Measurements from ENCODE around the gene DCLK3.

Gene DCLK3

DNA sequence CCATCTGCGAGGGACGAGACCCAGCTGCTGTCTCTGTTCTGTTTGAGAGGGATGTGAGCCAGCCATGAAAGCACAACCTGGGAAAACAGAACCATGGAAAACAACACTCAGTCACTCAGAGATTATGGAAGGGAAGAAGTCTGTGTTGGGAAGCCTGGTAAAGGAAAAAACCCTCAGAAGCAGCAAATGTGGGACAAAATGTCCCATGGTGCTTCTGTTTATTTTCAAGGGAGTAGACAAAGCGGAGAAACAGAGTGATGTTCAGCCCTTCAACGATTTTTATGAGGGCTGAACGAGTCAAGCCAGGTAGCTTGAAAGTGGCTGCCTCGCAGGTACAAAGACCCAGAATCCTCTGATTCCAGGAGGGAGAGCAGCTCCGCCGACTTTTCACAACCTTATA lies 59.3 kb downstream of the DCLK3 start:
- DNase-seq, result no peak

DNA sequence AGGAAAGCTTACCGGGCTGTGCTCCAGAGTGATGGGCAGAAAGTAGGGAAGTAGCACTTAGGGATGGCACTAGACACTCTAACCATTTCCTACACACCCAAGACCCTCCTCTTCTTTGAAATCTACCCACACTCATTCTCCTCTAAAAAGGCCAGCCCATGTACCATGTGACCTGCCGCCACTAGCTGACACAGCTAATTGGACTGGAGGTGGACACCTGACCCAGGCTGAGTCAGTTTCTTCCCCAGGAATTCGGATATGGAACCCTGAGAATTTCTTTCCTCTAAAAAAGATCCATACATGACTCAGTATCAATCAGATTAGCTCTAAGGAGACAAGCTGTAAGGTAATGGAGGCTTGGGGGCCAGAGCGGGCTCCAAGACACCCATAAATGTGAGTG lies 60.1 kb downstream of the DCLK3 start:
- DNase-seq, result no peak

DNA sequence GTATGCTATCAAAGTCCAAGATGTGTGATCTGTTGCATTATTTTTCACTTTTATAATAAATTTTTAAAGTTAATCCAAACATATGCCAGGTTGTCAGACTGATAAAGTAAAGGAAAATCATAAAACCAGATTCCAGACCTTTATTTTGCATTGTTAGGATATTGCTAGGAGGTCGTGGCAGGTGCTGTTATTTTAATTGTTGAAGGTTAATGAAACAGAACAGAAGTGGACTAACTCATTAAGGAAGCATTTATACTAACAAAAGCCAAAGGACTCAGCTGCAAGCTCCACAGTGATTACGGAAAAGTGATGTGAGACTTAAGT lies 63.1 kb downstream of the DCLK3 start:
- no peak for DNase-seq

DNA sequence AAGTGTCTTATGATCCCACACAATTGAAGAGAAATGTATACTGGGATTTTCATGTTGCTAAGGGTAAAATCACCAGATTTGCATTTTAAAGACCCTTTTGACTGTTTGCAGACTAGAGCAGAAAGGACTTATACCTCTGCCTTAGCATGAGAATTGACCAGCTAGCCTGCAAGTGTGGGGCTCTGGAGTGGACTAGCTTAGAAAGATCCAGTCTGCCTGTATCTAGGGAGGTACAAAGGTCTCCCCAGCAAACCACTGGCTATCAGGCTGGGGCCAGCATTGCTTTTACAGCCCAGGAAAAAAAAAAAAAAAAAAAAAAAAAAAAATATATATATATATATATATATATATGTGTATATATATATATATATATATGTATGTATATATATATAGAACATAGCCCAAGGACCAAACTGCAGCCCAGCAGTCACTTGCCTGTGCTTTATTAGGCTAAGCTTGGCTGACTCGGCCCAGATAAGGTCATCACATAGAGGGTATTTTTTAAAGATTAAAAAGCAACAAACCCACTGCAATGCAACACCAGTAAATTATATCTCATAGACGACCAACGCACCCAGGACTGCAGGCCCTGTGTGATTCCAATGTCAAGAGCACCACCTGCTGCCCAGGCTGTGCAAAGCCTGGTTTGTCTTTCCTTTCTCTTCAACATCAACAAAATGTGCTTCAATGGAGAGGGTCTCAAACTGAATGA lies 63.7 kb downstream of the DCLK3 start:
- DNase-seq, result peak; percentile 44 to 59

DNA sequence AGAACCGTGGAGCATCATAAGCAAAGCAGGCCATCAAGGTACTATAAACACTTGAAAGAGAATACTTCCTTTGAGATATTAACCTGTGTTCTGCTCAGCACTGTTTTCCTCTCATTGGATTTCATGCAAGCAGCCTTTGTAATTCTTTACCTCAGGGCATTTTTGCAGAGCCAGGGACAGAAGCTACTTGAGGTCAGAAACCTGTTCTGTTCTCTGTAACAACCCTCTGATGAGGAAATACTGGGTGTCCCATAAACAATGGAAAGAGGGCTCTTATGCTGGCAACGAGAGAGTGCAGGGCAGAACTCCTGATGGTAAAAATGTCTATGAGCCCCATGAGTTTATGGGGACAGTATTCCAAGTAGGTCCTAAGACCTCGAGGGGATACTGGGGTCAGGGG lies 66.0 kb downstream of the DCLK3 start:
- no peak for DNase-seq

DNA sequence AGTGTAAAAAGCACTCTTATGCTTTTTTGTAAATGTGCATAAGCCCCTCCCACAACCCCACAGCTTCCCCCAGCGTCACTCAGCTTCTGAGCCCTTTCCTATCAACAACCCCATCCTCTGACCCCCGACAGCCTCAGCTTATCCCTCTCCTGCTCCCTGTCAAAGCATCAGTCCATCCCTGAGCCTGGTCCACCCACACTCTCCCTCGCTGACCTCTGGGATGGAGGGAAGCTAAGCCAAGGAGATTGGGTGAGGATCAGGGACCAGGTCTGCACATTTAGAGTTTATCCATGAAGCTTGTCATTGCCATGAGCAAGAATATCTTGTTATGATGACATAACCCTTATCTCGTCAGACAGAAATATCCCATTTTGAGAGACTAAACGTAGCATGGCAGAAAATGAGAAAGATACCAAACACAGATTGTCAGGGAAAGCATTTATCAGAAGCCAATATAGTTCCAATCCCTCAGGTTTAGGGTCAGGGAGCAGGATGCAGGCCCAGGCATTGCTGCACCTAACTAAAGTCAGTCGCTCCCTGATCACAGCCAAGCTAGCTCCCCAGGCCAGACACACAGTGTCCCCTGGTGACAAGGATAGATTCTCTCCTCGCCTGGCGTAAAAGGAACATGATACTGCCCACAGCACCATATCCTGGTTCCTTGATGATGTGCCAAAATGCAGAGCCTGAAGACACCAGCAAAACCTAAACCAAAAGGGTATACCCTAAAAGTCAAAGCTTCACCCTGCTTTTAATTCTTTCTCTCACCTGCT lies 66.9 kb downstream of the DCLK3 start:
- DNase-seq, result no peak

DNA sequence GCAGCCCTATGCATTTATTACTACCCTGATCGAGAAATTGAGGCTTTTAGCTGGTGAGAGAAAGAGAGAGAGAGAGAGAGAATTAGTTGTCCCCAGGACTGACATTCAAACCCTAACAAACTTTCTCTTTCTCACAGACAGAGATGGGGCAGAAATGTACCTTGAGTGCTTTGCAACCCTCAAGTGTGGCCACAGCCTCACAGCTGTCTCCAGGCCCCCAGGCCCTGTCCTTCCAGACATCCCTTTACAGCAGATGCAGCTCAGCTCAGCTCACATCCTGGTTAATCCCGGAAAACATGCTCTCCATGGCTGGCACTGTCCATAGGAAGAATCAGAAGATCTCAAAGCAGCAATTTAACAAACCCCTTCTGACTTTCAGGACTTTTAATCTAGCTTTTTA lies 67.6 kb downstream of the DCLK3 start:
- DNase-seq, result no peak

DNA sequence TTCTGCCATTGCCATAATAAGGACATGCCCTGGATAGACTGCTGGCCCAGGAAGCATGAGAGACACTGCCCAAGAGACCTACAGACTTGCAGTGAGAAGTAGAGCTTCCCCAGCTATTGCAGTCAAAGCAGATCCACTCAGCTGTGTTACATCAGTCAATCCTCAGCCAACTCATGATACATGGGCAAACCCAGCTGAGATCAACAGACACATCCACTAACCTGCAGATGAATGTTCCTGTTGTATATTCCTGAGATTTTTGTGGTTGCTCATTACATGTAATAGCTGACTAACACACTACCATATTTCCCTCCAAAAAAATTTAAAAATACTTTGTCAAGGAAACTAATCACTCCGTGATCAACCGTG lies 68.6 kb downstream of the DCLK3 start:
- DNase-seq, result no peak

DNA sequence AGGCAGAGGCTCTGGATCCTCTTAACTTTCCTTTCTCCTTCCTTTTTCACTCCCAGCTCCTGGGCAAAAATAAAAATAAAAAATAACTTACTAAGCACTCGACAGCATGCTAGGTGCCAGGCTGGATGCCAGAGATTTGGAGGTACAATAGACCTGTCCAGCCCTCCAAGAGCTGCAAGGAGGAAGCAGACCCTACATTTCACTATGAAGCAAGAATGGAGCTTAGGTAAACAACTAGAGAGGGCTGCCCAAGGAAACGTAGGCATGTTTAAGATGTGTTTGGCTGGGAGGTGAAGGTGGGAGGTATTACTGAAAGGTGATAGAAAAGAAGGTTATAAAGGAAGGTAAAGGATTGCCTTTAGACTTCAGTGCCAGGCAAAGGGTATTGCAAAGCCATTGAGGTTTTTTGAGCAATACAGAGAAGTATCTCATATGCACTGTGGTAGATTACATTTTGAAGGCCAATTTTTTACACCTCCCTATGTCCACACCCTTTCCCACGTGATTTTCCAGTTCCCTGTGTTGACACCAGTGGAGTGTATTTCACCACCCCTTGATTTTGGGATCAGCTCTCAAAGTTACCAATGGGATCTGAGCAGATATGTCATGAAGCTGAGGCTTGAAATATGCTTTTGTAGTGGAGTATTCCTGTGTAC lies 69.1 kb downstream of the DCLK3 start:
- DNase-seq, result no peak

DNA sequence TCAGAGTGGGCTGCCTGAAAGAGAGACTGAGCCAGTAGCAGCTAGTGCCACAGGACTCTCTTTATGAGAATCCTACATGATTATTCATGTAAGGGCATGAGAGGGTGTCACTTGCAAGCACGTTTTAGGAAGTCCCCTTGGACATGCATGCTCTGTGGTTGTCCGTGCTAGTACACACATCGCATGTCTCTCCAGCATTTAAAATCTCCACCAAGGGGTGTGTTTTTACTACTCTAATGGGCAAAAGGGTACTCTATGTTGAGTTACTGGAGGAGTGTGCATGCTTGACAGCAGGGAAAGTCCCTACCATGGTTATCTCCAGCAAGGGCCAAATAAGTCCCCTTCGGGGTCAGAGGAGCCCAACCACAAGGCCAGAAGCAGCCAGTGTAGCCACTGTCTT lies 70.7 kb downstream of the DCLK3 start:
- no peak for DNase-seq

DNA sequence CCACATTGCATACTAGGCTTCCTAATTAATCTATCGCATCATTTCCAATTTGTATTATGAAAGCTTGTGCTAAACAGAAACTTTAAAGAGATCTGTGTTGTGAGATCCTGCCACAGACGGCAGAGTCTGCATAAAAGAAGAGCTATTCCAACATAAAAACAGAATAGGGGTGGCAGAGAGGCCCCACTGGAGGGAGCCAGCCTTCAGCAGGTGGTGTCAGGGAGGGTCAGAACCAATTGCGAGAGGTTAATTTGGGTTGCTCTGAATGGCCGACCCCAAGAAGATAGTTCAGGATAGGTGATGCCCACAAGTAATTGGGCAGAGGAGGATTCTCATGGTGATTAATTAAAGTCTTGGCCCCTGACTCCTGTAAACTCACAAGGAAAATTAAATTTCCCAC lies 74.8 kb downstream of the DCLK3 start:
- DNase-seq, result no peak

DNA sequence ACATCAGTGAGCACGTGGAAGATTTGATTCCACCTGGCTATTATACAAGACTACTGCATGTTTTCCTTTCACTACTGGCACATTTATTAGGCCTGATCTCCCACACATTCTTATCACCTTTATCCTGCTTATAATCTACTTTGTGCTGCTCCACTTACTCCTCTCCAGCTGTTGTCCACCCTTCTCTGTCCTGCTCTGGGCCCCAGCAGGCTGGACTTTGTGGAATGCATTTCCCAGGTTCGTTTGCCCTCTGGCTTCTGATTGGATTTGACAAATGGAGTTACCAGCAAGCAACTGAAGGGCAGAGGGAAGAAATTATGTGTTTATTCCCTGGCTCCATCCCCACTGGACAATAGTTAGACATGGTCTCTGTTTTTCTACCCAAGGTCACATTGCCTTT lies 75.5 kb downstream of the DCLK3 start:
- DNase-seq, result no peak

DNA sequence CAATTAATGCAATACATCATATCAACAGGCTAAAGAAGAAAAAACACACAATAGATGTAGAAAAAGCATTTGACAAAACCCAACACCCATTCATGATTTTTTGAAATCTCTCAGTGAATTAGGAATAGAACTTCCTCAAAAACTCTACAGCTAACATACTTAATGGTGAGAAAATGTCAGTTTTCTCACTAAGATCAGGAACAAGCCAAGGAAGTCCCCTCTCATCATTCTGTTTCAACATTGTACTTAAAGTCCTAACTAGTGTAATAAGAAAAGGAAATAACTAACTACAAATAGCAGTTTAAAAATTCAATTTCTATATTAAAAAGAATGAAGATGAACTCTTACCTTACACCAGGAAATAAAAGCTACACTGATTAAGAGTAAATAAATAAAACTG lies 77.8 kb downstream of the DCLK3 start:
- DNase-seq, result no peak

DNA sequence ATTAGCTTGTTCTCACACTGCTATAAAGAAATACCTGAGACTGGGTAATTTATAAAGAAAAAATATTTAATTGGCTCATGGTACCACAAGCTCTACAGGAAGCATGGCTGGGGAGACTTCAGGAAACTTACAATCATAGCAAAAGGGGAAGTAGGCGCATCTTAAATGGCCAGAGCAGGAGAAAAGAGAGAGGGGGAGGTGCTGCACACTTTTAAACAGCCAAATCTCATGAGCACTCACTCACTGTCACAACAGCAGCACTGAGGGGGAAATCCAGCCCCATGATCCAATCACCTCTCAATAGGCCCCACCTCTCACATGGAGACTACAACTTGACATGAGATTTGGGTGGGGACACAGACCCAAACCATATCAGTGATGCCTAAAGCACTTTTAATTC lies 82.5 kb downstream of the DCLK3 start:
- DNase-seq, result no peak

DNA sequence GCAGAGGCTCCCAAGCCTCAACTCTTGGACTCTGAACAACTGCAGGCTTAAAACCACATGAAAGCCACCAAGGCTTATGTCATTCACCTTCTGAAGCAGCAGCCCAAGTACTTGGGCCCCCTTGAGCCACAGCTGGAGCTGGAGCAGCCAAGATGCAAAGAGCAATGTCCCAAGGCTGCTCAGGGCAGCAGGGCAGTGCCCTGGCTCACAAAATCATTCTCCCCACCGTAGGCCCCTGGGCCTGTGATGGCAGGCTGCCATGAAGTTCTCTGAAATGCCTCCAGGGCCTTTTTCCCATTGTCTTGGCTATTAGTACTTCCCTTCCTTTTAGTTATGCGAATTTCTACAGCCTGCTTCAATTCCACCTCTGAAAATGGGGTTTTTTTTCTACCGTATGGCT lies 83.4 kb downstream of the DCLK3 start:
- no peak for DNase-seq

DNA sequence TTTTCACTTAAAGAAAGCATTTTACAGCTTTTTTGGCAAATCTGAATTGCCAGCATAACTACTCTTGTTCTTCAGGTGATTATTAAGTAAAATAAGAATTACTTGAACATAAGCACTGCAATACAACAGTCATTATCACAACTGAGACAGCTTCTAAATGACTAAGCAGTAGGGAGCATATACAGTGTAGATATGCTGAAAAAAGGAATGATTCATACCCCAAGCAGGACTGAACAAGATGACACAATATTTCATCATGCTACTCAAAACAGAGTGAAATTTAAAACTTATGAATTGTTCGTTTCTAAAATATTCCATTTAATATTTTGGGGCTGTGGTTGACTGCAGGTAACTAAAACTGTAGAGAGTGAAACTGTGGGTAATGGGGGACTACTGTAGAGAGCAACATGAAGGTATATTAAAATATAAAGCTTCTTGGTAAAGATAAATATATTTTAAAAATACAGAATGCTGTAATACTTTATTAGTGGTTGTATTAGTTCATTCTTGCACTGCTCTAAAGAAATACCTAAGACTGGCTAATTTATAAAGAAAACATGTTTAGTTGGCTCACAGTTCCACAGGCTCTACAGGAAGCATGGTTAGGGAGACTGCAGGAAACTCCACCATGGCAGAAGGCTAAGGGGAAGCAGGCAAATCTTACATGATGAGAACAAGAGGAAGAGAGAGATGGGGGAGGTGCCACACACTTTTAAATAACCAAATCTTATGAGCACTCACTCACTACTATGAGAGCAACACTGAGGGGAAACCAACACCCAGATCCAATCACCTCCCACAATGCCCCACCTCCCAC lies 84.8 kb downstream of the DCLK3 start:
- no peak for DNase-seq

DNA sequence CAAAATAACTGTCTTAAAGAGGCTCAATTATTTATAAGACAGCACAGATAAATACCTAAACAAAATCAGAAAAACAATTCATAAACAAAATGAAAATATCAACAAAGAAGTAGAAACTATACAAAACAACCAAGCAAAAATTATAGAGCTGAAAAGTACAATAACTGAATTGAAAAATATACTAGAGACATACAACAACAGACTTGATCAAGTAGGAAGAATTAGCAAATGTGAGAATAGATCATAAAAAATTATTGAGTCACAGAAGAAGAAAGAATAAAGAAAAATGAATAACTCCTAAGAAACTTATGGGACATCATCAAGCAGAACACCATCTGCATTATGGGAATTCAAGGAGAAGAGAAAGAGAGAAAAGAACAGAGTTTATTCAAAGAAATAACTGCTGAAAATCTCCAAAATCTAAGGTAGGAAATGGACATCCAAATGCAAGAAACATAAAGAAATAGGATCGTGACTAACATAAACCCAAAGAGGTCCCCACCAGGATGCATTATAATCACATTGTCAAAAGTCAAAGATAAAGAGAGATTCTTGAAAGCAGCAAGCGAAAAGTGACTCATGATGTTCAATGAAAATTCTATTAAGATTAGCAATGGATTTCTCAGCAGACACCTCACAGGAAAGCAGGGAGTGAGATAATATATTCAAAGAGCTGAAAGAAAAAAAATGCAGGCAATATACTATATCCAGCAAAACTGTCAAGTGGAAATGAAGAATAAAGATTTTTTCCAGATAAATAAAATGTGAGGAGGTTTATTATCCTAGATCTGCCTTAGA lies 85.9 kb downstream of the DCLK3 start:
- DNase-seq, result no peak

DNA sequence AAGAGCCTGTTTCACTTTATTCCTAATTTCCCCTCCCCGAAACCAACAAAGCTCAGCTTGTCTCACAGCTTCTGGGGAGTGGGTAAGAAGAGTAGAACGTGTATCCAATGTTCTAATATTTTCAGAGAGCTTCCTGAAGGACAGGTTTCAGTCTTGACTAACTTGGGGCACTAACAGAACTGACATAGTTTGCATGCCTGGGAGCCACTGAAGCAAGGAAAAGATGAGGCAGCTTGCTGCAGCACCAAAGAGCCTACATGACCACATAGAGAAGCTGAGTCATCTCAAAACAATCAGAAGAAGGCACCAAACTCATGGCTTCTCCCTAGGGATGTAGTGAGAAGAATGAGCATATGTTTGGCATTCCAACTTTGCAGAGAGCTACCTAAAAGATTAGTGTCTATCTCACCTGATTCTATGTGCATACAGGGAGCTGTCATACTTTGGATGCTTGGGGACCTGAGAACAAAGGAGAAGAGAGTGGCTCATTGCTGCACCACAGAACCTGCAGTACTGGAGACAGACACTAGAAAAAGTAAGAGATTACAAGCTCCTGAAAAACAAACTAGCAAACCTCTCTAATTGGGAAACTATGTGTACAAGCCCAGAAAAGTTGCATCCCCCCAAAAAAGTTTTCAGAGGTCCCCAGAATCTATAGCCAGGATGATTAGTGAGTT lies 86.9 kb downstream of the DCLK3 start:
- no peak for DNase-seq

DNA sequence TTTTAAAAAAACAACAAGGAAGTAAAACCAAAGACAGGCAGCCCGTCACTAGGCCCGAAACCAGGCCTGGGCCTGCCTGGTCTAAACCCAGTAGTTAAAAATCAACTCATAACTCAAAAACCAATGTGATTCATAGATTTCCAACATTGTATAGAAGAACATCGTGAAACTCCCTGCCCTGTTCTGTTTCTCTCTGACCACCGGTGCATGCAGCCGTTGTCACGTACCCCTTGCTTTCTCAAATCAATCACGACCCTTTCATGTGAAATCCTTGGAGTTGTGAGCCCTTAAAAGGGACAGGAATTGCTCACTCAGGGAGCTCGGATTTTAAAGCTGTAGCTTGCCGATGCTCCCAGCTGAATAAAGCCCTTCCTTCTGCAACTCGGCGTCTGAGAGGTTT lies 89.5 kb downstream of the DCLK3 start:
- DNase-seq, result no peak

DNA sequence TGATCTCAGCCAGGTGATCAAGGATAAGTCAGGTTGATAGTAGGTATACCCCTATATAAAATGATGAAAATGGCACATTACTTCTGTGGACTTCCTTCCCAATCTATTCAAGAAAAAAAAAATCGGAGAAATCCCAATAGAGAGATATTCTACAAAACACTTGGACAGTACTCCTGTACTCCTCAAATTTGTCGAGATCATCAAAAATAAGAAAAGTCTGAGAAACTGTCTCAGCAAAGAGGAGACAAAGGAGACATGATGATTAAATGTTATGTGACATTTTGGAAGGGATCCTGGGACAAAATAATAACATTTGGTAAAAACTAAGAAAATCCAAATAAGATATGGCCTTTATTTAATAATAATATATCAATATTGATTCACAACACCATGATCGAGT lies 94.6 kb downstream of the DCLK3 start:
- no peak for DNase-seq

DNA sequence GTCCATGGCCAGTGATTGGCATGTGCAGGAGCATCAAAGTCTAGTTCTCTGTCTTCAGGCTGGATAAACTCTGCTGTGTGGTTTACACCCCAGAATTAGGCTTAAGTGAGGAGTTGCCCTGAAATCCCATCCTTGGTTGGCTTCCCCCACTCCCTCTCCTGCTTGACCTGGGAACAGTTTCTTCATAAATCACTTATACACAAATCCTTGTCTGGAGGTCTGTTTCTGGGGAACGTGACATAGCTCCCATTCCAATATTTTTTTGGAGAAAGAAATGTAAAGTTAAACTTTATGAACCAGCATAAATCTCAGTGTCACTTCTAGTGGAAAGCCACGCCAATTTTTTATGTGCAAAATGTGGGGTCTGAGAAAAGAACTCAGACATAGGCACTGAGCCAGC lies 98.2 kb downstream of the DCLK3 start:
- DNase-seq, result no peak

DNA sequence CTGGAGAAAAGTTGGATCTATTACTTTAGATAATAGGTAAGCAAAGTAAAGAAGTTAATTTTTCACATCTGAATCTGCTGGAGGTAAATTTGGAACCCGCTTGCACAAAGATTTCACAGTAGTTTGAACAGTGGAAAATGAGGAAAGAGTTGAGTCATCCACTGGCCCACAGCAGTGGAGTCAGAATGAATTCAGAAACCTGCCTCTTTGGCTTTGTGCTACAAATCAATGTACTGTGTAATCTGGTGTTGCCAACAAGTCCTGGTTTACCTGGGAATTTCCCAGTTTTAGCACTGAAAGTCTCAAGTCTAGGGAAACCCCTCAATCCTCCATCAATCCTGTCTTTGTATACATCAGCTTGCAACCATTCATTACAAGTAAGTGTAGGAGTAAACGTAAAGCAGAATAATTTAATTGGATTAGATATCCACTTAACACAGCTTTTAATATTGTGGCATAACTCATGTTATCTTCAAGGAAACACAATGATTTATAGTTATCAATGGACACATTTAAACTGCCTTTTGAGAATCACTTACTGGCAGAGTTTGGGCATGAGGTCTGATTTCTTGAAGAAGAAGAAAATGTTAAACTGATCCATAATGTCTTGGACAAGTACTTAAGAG lies 100.6 kb downstream of the DCLK3 start:
- no peak for DNase-seq

Measured in activated T-cell treated with anti-CD3 and anti-CD28 coated beads, Interleukin-2, amount 50 U/mL, for 48 hours (primary cell).